ENCODE results near the gene MYRFL. TPM values are rescaled to one million over a fixed set of nuclear protein-coding genes. Genes with fewer than 3 reads are reported as not detected.

MYRFL gene
- total RNA-seq, 1 experiment from 2014 or later, result not detected

DNA sequence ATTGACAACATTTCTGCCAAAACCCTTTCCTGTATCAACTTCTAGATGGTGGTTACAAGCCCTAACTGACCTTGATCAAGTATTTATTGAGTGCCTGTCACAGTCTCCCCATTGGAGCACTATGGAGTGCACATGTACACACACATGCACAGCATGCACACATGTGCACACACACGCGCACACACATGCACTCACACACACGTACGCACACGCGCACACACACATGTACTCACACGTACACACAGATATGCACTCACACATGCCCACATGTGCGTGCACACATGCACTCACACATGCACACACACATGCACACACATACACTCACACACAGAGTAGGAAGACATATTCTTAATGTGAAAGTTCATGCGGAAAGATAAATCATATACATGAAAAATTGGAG lies 43.7 kb downstream of the MYRFL start:
- H3K4me3 ChIP-seq, result no peak overlapping the region
- H3K9me3 ChIP-seq (ENCODE audit: insufficient read depth, low read depth), result no peaks in the 10 kb centered on the region
- no peaks in the 10 kb centered on the region for H3K79me2 ChIP-seq (ENCODE audit: low read depth)
- H3K27me3 ChIP-seq (ENCODE audit: insufficient read depth, low read depth), result no peaks in the 10 kb centered on the region
- H3F3A ChIP-seq (ENCODE audit: insufficient read depth, low read depth), result no peaks in the 10 kb centered on the region
- H4K20me1 ChIP-seq (ENCODE audit: insufficient read depth), result no peaks in the 10 kb centered on the region
- H3K9me2 ChIP-seq (ENCODE audit: insufficient read depth), result no peaks in the 10 kb centered on the region
- CTCF ChIA-PET, result no interaction called here
- no TSS peak for BruUV-seq (replicated peaks)
- H3K4me2 ChIP-seq, result no peak overlapping the region
- TF ChIP-seq, protein P1, sequence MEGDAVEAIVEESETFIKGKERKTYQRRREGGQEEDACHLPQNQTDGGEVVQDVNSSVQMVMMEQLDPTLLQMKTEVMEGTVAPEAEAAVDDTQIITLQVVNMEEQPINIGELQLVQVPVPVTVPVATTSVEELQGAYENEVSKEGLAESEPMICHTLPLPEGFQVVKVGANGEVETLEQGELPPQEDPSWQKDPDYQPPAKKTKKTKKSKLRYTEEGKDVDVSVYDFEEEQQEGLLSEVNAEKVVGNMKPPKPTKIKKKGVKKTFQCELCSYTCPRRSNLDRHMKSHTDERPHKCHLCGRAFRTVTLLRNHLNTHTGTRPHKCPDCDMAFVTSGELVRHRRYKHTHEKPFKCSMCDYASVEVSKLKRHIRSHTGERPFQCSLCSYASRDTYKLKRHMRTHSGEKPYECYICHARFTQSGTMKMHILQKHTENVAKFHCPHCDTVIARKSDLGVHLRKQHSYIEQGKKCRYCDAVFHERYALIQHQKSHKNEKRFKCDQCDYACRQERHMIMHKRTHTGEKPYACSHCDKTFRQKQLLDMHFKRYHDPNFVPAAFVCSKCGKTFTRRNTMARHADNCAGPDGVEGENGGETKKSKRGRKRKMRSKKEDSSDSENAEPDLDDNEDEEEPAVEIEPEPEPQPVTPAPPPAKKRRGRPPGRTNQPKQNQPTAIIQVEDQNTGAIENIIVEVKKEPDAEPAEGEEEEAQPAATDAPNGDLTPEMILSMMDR (conservative IDR thresholded peaks at IDR 0.05), result no peak
- no peak for TF ChIP-seq EZH2 (IDR thresholded peaks at IDR 0.05; ENCODE audit: low read depth)
- DNase-seq, result no peak
- intact Hi-C loops (cut with micrococcal nuclease; ENCODE audit: unreplicated experiment), result no loop called here
- no peaks in the 10 kb centered on the region for H3K4me1 ChIP-seq (replicated peaks; ENCODE audit: insufficient read depth)
- no peak overlapping the region for H2AFZ ChIP-seq
- POLR2A ChIA-PET (ENCODE audit: unreplicated experiment), result no interaction called here
- no peaks in the 10 kb centered on the region for H3K36me3 ChIP-seq (ENCODE audit: low read depth)
- no peak overlapping the region for H3K27ac ChIP-seq

DNA sequence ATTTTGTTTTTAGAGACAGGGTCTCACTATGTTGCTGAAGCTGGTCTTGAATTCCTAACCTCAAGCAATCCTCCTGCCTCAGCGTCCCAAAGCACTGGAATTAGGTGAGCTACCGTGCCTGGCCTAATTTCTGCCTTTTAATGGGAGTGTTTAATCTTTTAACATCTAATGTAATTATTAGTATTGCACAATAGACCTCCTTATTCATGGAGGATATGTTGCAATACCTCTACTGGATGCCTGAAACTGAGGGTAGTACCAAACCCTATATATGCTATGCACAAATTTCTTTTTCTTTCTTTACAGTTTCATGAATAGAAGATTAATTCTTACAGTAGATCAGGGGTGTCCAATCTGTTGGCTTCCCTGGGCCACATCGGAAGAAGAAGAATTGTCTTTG lies 47.8 kb downstream of the MYRFL start:
- Histone ChIP-seq H2AFZ (no peak overlapping the region), H3K9me2 (ENCODE audit: insufficient read depth) (no peaks in the 10 kb centered on the region), H3K9me3 (ENCODE audit: insufficient read depth, low read depth) (no peaks in the 10 kb centered on the region), H3F3A (ENCODE audit: insufficient read depth, low read depth) (no peaks in the 10 kb centered on the region), H3K27me3 (ENCODE audit: insufficient read depth, low read depth) (no peaks in the 10 kb centered on the region), H3K36me3 (ENCODE audit: low read depth) (no peaks in the 10 kb centered on the region), H4K20me1 (ENCODE audit: insufficient read depth) (no peaks in the 10 kb centered on the region), H3K4me3 (no peak overlapping the region), H3K27ac (no peak overlapping the region), H3K79me2 (ENCODE audit: low read depth) (no peaks in the 10 kb centered on the region), H3K4me2 (no peak overlapping the region), H3K4me1 (replicated peaks; ENCODE audit: insufficient read depth) (no peaks in the 10 kb centered on the region)
- BruUV-seq (replicated peaks), result no TSS peak
- POLR2A ChIA-PET (ENCODE audit: unreplicated experiment), result no interaction called here
- intact Hi-C loops (cut with micrococcal nuclease; ENCODE audit: unreplicated experiment), result no loop called here
- TF ChIP-seq, protein P1 (conservative IDR thresholded peaks at IDR 0.05), result no peak
- no peak for TF ChIP-seq EZH2 (IDR thresholded peaks at IDR 0.05; ENCODE audit: low read depth)
- CTCF ChIA-PET, result no interaction called here
- DNase-seq, result no peak

DNA sequence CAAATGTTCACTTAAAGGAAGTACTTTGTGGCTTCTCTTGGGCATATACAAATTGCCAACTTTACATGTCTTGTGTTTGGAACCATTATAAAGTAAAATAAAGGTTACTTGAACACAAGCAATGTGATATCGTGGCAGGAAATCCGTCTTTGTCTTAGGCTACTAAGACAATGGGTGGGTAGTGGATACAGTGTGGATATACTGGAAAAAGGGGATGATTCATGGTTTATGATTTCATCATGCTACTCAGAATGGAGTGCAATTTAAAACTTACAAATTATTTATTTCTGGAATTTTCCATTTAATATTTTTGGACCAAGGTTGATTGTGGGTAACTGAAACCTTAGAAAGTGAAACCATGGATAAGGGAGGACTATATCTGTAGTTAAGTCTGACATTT lies 48.4 kb downstream of the MYRFL start:
- no peak for TF ChIP-seq EZH2 (IDR thresholded peaks at IDR 0.05; ENCODE audit: low read depth)
- TF ChIP-seq, protein P1 (conservative IDR thresholded peaks at IDR 0.05), result no peak
- POLR2A ChIA-PET (ENCODE audit: unreplicated experiment), result no interaction called here
- Histone ChIP-seq H3K4me2 (no peak overlapping the region), H4K20me1 (ENCODE audit: insufficient read depth) (no peaks in the 10 kb centered on the region), H3K9me3 (ENCODE audit: insufficient read depth, low read depth) (no peaks in the 10 kb centered on the region), H3K27ac (no peak overlapping the region), H3F3A (ENCODE audit: insufficient read depth, low read depth) (no peaks in the 10 kb centered on the region), H3K36me3 (ENCODE audit: low read depth) (no peaks in the 10 kb centered on the region), H3K27me3 (ENCODE audit: insufficient read depth, low read depth) (no peaks in the 10 kb centered on the region), H3K4me3 (no peak overlapping the region), H3K79me2 (ENCODE audit: low read depth) (no peaks in the 10 kb centered on the region), H3K9me2 (ENCODE audit: insufficient read depth) (no peaks in the 10 kb centered on the region), H3K4me1 (replicated peaks; ENCODE audit: insufficient read depth) (no peaks in the 10 kb centered on the region), H2AFZ (no peak overlapping the region)
- CTCF ChIA-PET, result no interaction called here
- no peak for DNase-seq
- no TSS peak for BruUV-seq (replicated peaks)
- intact Hi-C loops (cut with micrococcal nuclease; ENCODE audit: unreplicated experiment), result no loop called here
